Nephron (organoid): Measurements from ENCODE around the gene AZU1.
"Not testable (repeated sequence)": the region's sequence is repeated elsewhere in the genome, so short reads cannot be mapped to it uniquely, and the experiment has no call there.

Experiments used
- H3K27ac Mint-ChIP-seq, 3 experiments: 2 replicates each; pipeline ENCODE4 v1.8.0; 2020; ENCODE audit warnings: mixed read lengths in 3 of 3, mild to moderate bottlenecking in 2 of 3, moderate library complexity in 1 of 3
- H3K27me3 Mint-ChIP-seq: 2 replicates; pipeline ENCODE4 v1.8.0; 2021; ENCODE audit warnings: low read depth, mild to moderate bottlenecking, moderate library complexity, mixed read lengths
- H3K36me3 Mint-ChIP-seq: 2 replicates; pipeline ENCODE4 v1.8.0; 2020; ENCODE audit warnings: low read depth, mixed read lengths
- H3K4me1 Mint-ChIP-seq: 2 replicates; pipeline ENCODE4 v1.8.0; 2020; ENCODE audit warnings: mixed read lengths
- H3K4me3 Mint-ChIP-seq, 3 experiments: 2 replicates each; pipeline ENCODE4 v1.8.0; 2020; ENCODE audit warnings: mild to moderate bottlenecking in 3 of 3, mixed read lengths in 3 of 3, moderate library complexity in 2 of 3
- H3K9me3 Mint-ChIP-seq: 2 replicates; pipeline ENCODE4 v1.8.0; 2020; ENCODE audit warnings: mixed read lengths
- TF ChIP-seq, protein P1 (sequence below), 3 experiments: fragments of 200-600 bp; sonication (generic); IDR thresholded peaks; one replicate each; pipeline ENCODE4 v1.5.0; 2021; ENCODE audit warnings: antibody characterized with exemption in 3 of 3; ENCODE audit not compliant: unreplicated experiment in 3 of 3

AZU1 gene

DNA sequence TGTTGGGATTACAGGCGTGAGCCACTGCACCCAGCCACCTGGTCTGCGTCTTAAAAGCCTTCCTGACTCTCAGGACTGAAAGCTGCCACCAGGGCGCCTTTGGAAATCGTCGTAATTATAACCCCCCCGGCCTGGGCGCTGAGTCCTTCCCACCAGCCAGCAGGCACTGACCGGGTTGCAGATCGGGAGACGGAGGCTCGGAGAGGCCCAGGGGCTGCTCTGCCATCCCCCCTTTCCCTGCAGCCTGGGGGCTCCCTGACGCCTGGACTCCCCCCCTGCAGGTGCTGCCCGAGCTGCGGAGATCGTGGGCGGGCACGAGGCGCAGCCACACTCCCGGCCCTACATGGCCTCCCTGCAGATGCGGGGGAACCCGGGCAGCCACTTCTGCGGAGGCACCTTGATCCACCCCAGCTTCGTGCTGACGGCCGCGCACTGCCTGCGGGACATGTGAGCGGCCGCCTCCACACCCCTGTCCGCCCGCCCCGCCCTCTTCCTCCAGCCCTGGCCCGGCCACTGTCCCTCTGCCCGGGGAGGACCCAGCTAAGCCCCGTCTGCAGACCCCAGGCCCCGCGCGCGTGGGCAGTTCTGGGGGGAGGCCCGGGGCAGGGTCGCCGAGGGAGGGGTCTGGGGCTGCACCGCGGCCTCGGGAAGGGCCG lies 15.7 kb downstream of the AZU1 start:
- peaks cover 3% of the 10 kb centered on the region for H3K9me3 Mint-ChIP-seq
- no peaks in the 10 kb centered on the region for H3K36me3 Mint-ChIP-seq
- H3K27ac Mint-ChIP-seq = no peak overlapping the region
- TF ChIP-seq, protein P1, sequence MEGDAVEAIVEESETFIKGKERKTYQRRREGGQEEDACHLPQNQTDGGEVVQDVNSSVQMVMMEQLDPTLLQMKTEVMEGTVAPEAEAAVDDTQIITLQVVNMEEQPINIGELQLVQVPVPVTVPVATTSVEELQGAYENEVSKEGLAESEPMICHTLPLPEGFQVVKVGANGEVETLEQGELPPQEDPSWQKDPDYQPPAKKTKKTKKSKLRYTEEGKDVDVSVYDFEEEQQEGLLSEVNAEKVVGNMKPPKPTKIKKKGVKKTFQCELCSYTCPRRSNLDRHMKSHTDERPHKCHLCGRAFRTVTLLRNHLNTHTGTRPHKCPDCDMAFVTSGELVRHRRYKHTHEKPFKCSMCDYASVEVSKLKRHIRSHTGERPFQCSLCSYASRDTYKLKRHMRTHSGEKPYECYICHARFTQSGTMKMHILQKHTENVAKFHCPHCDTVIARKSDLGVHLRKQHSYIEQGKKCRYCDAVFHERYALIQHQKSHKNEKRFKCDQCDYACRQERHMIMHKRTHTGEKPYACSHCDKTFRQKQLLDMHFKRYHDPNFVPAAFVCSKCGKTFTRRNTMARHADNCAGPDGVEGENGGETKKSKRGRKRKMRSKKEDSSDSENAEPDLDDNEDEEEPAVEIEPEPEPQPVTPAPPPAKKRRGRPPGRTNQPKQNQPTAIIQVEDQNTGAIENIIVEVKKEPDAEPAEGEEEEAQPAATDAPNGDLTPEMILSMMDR (IDR thresholded peaks at IDR 0.05; ENCODE audit: unreplicated experiment in 3 of 3) = no peak
- H3K4me1 Mint-ChIP-seq = peaks cover 5% of the 10 kb centered on the region
- H3K4me3 Mint-ChIP-seq = peak overlapping the region in 2 of 3 experiments; percentile 41 to 53
- H3K27me3 Mint-ChIP-seq = peaks cover 47% of the 10 kb centered on the region

DNA sequence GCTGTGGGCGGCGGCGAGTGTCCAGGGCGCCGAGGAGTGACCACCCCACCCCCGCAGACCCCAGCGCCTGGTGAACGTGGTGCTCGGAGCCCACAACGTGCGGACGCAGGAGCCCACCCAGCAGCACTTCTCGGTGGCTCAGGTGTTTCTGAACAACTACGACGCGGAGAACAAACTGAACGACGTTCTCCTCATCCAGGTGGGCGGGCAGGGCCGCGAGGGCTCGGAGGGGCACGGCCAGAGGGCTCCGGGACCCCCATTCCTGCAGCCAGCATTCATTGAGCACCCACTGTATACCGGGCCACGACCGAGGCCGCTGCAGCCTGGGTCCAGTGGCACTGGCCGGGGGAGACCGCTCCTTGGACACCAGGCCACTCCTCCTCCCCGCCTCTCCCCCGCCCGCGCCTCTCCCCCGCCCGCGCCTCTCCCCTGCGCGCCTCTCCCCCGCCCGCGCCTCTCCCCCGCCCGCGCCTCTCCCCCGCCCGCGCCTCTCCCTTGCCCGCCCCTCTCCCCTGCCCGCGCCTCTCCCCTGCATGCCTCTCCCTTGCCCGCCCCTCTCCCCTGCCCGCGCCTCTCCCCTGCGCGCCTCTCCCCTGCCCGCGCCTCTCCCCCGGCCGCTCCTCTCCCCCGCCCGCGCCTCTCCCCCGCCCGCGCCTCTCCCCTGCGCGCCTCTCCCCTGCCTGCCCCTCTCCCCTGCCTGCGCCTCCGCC lies 16.4 kb downstream of the AZU1 start:
- no peak overlapping the region for H3K27ac Mint-ChIP-seq
- TF ChIP-seq, protein P1 (IDR thresholded peaks at IDR 0.05; ENCODE audit: unreplicated experiment in 3 of 3) = no peak
- H3K4me1 Mint-ChIP-seq = peaks cover 5% of the 10 kb centered on the region
- no peaks in the 10 kb centered on the region for H3K36me3 Mint-ChIP-seq
- peaks cover 53% of the 10 kb centered on the region for H3K27me3 Mint-ChIP-seq
- H3K4me3 Mint-ChIP-seq = no peak overlapping the region
- peaks cover 3% of the 10 kb centered on the region for H3K9me3 Mint-ChIP-seq

DNA sequence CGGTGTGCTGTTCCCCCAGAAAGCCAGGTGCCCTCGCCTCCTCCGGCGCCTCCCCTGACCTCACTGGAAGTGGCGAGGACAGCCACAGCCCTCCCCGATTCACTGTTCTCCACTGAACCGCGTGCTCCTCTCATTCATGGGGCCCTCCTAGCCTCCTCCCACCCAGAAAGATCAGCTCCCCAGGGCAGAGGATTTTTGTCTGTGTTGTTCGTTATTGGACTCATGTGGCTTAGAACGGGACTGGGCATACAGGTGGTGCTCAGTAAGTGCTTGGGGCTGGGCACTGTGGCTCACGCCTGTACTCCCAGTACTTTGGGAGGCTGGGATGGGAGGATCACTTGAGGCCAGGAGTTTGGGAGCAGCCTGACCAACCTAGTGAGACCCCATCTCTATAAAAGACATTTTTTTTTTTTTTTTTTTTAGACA lies 16.9 kb downstream of the AZU1 start:
- no peak overlapping the region for H3K27ac Mint-ChIP-seq
- H3K27me3 Mint-ChIP-seq = peaks cover 53% of the 10 kb centered on the region
- H3K9me3 Mint-ChIP-seq = peaks cover 3% of the 10 kb centered on the region
- H3K36me3 Mint-ChIP-seq = no peaks in the 10 kb centered on the region
- peaks cover 5% of the 10 kb centered on the region for H3K4me1 Mint-ChIP-seq
- TF ChIP-seq, protein P1 (IDR thresholded peaks at IDR 0.05; ENCODE audit: unreplicated experiment in 3 of 3) = no peak
- H3K4me3 Mint-ChIP-seq = peak overlapping the region in 2 of 3 experiments; percentile 40 to 62

DNA sequence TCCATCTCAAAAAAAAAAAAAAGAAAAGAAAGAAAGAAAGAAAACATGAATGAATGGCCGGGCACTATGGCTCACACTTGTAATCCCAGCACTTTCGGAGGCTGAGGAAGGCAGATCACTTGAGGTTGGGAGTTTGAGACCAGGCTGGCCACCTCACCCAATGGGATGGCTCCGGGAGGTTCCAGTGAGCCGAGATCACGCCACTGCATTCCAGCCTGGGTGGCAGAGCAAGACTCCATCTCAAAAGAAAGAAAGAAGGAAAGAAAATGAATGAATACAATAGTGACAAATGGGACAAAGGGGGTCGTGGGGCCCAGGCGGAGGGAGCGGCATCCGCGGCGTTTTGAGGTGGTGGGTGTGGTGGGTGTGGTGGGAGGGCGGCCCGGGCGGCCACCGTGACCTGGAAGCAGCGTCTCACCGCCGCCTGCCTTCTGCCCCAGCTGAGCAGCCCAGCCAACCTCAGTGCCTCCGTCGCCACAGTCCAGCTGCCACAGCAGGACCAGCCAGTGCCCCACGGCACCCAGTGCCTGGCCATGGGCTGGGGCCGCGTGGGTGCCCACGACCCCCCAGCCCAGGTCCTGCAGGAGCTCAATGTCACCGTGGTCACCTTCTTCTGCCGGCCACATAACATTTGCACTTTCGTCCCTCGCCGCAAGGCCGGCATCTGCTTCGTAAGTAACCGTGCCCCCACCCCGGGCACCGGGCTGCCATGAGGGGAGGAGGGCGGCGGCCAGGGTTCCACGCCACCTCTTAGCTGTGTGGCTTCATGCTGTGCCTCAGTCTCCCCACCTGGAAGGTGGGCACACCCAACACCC lies 18.3 kb downstream of the AZU1 start:
- H3K4me1 Mint-ChIP-seq = peaks cover 5% of the 10 kb centered on the region
- no peak overlapping the region for H3K4me3 Mint-ChIP-seq
- no peaks in the 10 kb centered on the region for H3K36me3 Mint-ChIP-seq
- TF ChIP-seq, protein P1 (IDR thresholded peaks at IDR 0.05; ENCODE audit: unreplicated experiment in 3 of 3) = no peak
- no peak overlapping the region for H3K27ac Mint-ChIP-seq
- peaks cover 52% of the 10 kb centered on the region for H3K27me3 Mint-ChIP-seq
- H3K9me3 Mint-ChIP-seq = peaks cover 3% of the 10 kb centered on the region

DNA sequence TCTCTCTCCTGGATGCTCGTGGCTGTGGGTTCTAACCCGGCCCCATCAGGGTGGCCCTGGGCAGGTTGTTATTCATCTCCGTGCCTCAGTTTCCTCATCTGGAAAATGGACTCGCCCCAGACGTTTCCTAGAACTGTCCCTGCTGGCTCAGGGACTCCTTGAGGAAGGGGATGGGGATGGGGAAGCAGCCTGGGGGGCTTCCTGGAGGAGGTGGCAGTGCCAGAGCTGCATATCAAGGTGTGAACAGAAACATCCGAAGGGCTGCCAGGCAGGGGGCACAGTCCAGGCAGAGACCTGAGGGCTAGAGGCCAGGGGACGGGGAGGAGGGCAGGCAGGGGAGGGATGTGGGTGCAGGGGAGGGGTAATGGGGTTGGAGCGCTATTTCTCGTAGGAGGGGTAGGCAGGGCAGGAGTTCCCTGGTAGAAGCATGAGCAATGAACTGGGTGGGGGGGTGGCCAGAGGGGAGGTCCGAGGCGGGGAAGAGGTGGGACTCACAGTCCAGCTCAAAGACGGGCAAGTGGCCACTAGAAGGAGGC lies 20.8 kb downstream of the AZU1 start:
- TF ChIP-seq, protein P1 (IDR thresholded peaks at IDR 0.05; ENCODE audit: unreplicated experiment in 3 of 3) = no peak
- Mint-ChIP-seq H3K4me3 (no peak overlapping the region), H3K4me1 (no peaks in the 10 kb centered on the region), H3K9me3 (no peaks in the 10 kb centered on the region), H3K36me3 (no peaks in the 10 kb centered on the region), H3K27ac (no peak overlapping the region), H3K27me3 (peaks cover 36% of the 10 kb centered on the region)

DNA sequence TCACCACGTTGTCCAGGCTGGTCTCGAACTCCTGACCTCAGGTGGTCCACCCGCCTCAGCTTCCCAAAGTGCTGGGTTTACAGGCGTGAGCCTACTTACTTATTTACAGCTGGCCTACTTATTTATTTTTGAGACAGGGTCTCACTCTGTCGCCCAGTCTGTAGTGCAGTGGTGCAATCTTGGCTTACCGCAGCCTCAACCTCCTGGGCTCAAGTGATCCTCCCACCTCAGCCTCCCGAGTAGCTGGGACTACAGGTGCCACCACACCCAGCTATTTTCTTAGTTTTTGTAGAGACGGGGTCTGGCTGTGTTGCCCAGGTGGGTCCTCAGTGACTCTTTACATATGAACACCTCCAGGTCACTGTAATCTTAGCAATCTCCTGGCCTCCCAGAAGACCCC lies 21.6 kb downstream of the AZU1 start:
- H3K36me3 Mint-ChIP-seq, H3K9me3 Mint-ChIP-seq, H3K4me1 Mint-ChIP-seq, H3K4me3 Mint-ChIP-seq, H3K27ac Mint-ChIP-seq: not testable (repeated sequence)
- H3K27me3 Mint-ChIP-seq = peaks cover 32% of the 10 kb centered on the region
